Measurements from ENCODE around the gene DPCD. TPM values are rescaled to one million over a fixed set of nuclear protein-coding genes. Genes with fewer than 3 reads are reported as not detected.
"Not testable (repeated sequence)": the region's sequence is repeated elsewhere in the genome, so short reads cannot be mapped to it uniquely, and the experiment has no call there.

The DPCD gene
- total RNA-seq, 2 experiments from 2014 or later = 9.1 to 10.3 TPM

DNA sequence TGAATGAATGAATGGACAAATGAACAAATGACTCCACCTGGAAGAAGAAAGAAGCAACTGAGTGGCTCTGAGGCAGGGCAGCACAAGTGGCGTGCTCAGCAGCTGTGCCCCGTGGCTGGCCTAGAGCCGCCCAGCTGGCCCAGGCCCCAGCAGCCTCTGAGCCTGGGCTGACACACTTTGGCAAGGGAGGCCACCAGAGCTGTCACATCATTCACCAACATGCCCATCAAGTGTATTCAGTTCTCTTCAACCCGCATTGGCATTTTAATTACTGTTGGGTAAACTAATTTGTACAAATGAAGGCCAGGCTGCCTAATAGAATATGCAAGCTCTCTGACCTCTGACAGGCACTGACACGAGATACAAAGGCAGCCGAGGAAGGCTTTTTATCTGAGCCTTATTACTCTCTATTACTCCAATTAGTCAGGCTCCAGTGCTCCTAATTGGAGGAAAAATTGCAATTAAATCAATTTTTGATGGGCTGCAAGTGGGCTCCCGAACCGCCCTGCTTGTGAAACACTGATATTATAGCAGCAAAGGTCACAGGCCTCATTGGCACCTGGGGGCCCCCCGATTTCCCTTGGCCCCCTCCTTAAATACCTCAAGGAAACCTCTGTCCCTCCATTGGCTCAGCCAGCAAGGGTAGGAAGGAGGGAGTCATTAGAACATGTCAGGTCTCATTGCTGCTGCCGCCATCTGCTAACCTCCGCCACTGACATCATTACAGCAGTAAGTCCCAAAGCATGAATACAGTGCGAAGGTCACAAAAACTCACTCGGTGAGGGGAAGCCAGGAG is 41.9 kb downstream of the DPCD start:
- Histone ChIP-seq H3K9me2 (ENCODE audit: insufficient read depth, low read length) (no peaks in the 10 kb centered on the region), H3K4me2 (ENCODE audit: low read length) (no peak overlapping the region), H3K27ac (ENCODE audit: low read depth, low read length, poor library complexity, severe bottlenecking) (no peak overlapping the region), H3K4me1 (ENCODE audit: insufficient read depth, low read length, poor library complexity, severe bottlenecking) (peaks cover 1% of the 10 kb centered on the region), H3K4me3 (ENCODE audit: low read depth, low read length, poor library complexity, severe bottlenecking) (no peak overlapping the region), H3K9me3 (ENCODE audit: low read length) (no peaks in the 10 kb centered on the region), H4K20me1 (ENCODE audit: insufficient read depth, low read length) (no peaks in the 10 kb centered on the region), H3K79me2 (ENCODE audit: insufficient read depth, low read depth, low read length) (no peaks in the 10 kb centered on the region), H3K36me3 (ENCODE audit: insufficient read depth, low read length) (peaks cover 7% of the 10 kb centered on the region; the same call in 1 of the 2 replicates), H2AFZ (ENCODE audit: low read length) (no peak overlapping the region)
- intact Hi-C loops (cut with micrococcal nuclease; ENCODE audit: unreplicated experiment) = no loop called here
- CTCF ChIA-PET (ENCODE audit: unreplicated experiment) = no interaction called here
- no peak for DNase-seq (ENCODE audit: low spot score)
- POLR2A ChIA-PET = no interaction called here
- TF ChIP-seq, protein P1, sequence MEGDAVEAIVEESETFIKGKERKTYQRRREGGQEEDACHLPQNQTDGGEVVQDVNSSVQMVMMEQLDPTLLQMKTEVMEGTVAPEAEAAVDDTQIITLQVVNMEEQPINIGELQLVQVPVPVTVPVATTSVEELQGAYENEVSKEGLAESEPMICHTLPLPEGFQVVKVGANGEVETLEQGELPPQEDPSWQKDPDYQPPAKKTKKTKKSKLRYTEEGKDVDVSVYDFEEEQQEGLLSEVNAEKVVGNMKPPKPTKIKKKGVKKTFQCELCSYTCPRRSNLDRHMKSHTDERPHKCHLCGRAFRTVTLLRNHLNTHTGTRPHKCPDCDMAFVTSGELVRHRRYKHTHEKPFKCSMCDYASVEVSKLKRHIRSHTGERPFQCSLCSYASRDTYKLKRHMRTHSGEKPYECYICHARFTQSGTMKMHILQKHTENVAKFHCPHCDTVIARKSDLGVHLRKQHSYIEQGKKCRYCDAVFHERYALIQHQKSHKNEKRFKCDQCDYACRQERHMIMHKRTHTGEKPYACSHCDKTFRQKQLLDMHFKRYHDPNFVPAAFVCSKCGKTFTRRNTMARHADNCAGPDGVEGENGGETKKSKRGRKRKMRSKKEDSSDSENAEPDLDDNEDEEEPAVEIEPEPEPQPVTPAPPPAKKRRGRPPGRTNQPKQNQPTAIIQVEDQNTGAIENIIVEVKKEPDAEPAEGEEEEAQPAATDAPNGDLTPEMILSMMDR (conservative IDR thresholded peaks at IDR 0.05; ENCODE audit: low read length) = no peak
- no peak for TF ChIP-seq EZH2phosphoT487 (IDR thresholded peaks at IDR 0.05; ENCODE audit: borderline replicate concordance, low read depth, low read length)
- no TSS peak for BruUV-seq (replicated peaks)

DNA sequence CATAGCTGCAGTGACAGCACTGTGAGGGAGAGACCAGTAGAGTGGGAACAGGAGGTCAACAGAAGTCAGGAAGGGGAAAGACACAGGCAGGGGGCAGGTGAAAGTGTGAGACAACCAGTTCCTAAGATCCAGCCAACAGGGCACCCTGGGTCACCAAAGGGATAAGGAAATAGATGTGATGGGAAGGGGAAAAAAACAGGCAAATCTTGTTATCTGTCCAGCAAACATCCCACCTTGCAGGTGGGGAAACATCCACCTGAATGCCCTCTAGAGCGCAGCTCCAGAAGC is 42.5 kb downstream of the DPCD start:
- Histone ChIP-seq H4K20me1 (ENCODE audit: insufficient read depth, low read length) (no peaks in the 10 kb centered on the region), H3K4me3 (ENCODE audit: low read depth, low read length, poor library complexity, severe bottlenecking) (no peak overlapping the region), H3K79me2 (ENCODE audit: insufficient read depth, low read depth, low read length) (no peaks in the 10 kb centered on the region), H3K4me2 (ENCODE audit: low read length) (no peak overlapping the region), H3K9me2 (ENCODE audit: insufficient read depth, low read length) (no peaks in the 10 kb centered on the region), H3K9me3 (ENCODE audit: low read length) (no peaks in the 10 kb centered on the region), H3K4me1 (ENCODE audit: insufficient read depth, low read length, poor library complexity, severe bottlenecking) (no peaks in the 10 kb centered on the region), H3K36me3 (ENCODE audit: insufficient read depth, low read length) (peaks cover 10% of the 10 kb centered on the region), H2AFZ (ENCODE audit: low read length) (no peak overlapping the region), H3K27ac (ENCODE audit: low read depth, low read length, poor library complexity, severe bottlenecking) (no peak overlapping the region)
- CTCF ChIA-PET (ENCODE audit: unreplicated experiment) = no interaction called here
- POLR2A ChIA-PET = no interaction called here
- intact Hi-C loops (cut with micrococcal nuclease; ENCODE audit: unreplicated experiment) = no loop called here
- no peak for DNase-seq (ENCODE audit: low spot score)
- TF ChIP-seq, protein P1 (conservative IDR thresholded peaks at IDR 0.05; ENCODE audit: low read length) = no peak
- TF ChIP-seq EZH2phosphoT487 (IDR thresholded peaks at IDR 0.05; ENCODE audit: borderline replicate concordance, low read depth, low read length) = no peak
- BruUV-seq (replicated peaks) = no TSS peak

DNA sequence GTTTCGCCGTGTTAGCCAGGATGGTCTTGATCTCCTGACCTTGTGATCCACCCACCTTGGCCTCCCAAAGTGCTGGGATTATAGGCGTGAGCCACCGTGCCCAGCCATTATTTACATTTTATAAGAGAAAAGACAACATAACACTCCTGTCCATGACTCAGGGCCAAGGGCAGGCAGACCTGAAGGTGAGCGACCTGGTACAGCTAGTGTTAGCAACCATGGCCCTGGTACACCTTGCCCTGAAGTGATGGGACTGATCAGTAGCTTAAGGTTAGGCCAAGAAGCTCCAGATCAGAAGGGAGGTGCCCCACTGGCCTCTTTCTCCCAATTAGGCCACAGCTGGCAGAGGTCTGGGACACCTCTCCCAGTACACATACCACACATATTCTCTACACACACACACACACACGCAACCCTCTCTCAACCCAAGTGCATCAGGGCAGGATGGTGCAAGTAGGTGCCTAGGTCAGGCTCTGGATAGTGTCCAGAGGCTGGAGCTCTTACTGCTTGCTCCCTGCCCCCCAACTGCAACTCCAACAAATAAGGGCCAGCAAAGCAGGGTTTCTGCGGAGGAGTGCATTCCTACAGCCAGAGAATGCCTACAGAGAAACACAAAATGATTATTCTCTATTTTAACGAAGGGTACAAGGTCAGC is 43.8 kb downstream of the DPCD start:
- no peaks in the 10 kb centered on the region for H3K79me2 ChIP-seq (ENCODE audit: insufficient read depth, low read depth, low read length)
- no peaks in the 10 kb centered on the region for H4K20me1 ChIP-seq (ENCODE audit: insufficient read depth, low read length)
- no peak for DNase-seq (ENCODE audit: low spot score)
- H3K9me3 ChIP-seq (ENCODE audit: low read length) = no peaks in the 10 kb centered on the region
- H3K36me3 ChIP-seq (ENCODE audit: insufficient read depth, low read length) = peaks cover 19% of the 10 kb centered on the region
- CTCF ChIA-PET (ENCODE audit: unreplicated experiment) = no interaction called here
- H3K9me2 ChIP-seq (ENCODE audit: insufficient read depth, low read length) = no peaks in the 10 kb centered on the region
- POLR2A ChIA-PET = interaction anchor here (0.7 to 1.2 kb wide), 2 partner anchors 14 to 540 kb away, joined by 3 read pairs; no protein-coding TSS in a partner anchor
- BruUV-seq (replicated peaks) = no TSS peak
- no peak overlapping the region for H3K4me3 ChIP-seq (ENCODE audit: low read depth, low read length, poor library complexity, severe bottlenecking)
- TF ChIP-seq EZH2phosphoT487 (IDR thresholded peaks at IDR 0.05; ENCODE audit: borderline replicate concordance, low read depth, low read length) = no peak
- TF ChIP-seq, protein P1 (conservative IDR thresholded peaks at IDR 0.05; ENCODE audit: low read length) = no peak
- no peak overlapping the region for H3K4me2 ChIP-seq (ENCODE audit: low read length)
- no peaks in the 10 kb centered on the region for H3K4me1 ChIP-seq (ENCODE audit: insufficient read depth, low read length, poor library complexity, severe bottlenecking)
- H2AFZ ChIP-seq (ENCODE audit: low read length) = no peak overlapping the region
- H3K27ac ChIP-seq (ENCODE audit: low read depth, low read length, poor library complexity, severe bottlenecking) = no peak overlapping the region
- intact Hi-C loops (cut with micrococcal nuclease; ENCODE audit: unreplicated experiment) = no loop called here

DNA sequence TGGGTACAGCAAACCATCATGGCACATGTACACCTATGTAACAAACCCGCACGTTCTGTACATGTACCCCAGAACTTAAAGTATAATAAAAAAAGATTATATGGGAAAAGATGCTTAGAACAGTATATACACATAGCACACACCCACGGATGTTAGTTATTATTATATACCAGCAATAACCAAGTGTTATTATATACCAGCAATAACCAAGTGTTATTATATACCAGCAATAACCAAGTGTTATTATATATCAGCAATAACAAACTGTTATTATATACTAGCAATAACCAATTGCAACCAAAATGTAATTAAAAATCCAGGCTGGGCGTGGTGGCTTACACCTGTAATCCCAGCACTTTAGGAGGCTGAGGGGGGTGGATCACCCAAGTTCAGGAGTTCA is 45.4 kb downstream of the DPCD start:
- H3K79me2 ChIP-seq (ENCODE audit: insufficient read depth, low read depth, low read length); CTCF ChIA-PET (ENCODE audit: unreplicated experiment); H3K4me1 ChIP-seq (ENCODE audit: insufficient read depth, low read length, poor library complexity, severe bottlenecking); H3K27ac ChIP-seq (ENCODE audit: low read depth, low read length, poor library complexity, severe bottlenecking); H4K20me1 ChIP-seq (ENCODE audit: insufficient read depth, low read length); H3K9me3 ChIP-seq (ENCODE audit: low read length); BruUV-seq (replicated peaks); intact Hi-C loops (cut with micrococcal nuclease; ENCODE audit: unreplicated experiment); H3K9me2 ChIP-seq (ENCODE audit: insufficient read depth, low read length); H3K4me2 ChIP-seq (ENCODE audit: low read length); POLR2A ChIA-PET; DNase-seq (ENCODE audit: low spot score); H2AFZ ChIP-seq (ENCODE audit: low read length); H3K4me3 ChIP-seq (ENCODE audit: low read depth, low read length, poor library complexity, severe bottlenecking): not testable (repeated sequence)
- peaks cover 28% of the 10 kb centered on the region for H3K36me3 ChIP-seq (ENCODE audit: insufficient read depth, low read length)

Data from OCI-LY7 (cell line).